Gastroesophageal sphincter (tissue), 3 donors: ENCODE results near the gene CTNND2.

Source experiments
- CTCF ChIP-seq, 4 experiments: fragments of 200-600 bp in 2 of 4; fragments of 450-650 bp in 2 of 4; sonication (generic) in 1 of 4; IDR thresholded peaks; one replicate each; pipeline ENCODE4 v1.5.1; 2017 to 2019; ENCODE audit warnings: antibody characterized with exemption in 4 of 4, mild to moderate bottlenecking in 2 of 4, moderate library complexity in 2 of 4
- POLR2A ChIP-seq, 2 donors: fragments of 450-650 bp; IDR thresholded peaks; one replicate each; pipeline ENCODE4 v1.6.1; 2017; ENCODE audit warnings: antibody characterized with exemption in 2 of 2, mild to moderate bottlenecking in 2 of 2, moderate library complexity in 1 of 2
- POLR2AphosphoS5 ChIP-seq: sonication (generic); formaldehyde crosslinking; IDR thresholded peaks from one replicate; pipeline ENCODE4 v1.6.1; 2017; ENCODE audit warnings: antibody characterized with exemption

- TF ChIP-seq CTCF (IDR thresholded peaks at IDR 0.05) (no peak), POLR2AphosphoS5 (no peak), POLR2A (IDR thresholded peaks at IDR 0.05) (no peak)
Measured at GRCh38 chr5:11239261-11240015, 664.8 kb downstream of the CTNND2 start.
